AG09319 (cell line): Measurements from ENCODE around the gene VDAC2.
"Not testable (repeated sequence)": the region's sequence is repeated elsewhere in the genome, so short reads cannot be mapped to it uniquely, and the experiment has no call there.

Experiments used
- DNase-seq: peaks from one replicate; pipeline ENCODE4 v3.0.0-alpha.2; 2010; ENCODE audit warnings: low read depth; ENCODE audit errors: extremely low read depth
- TF ChIP-seq, protein P1 (sequence below): IDR thresholded peaks from 2 replicates; pipeline ENCODE4 v1.5.1; 2011; ENCODE audit warnings: low read depth, mild to moderate bottlenecking, inconsistent platforms, low read length, moderate library complexity

The VDAC2 gene

GRCh38 chr10:75189266-75190096 lies 21.1 kb upstream of the VDAC2 start:
- no peak for DNase-seq
- TF ChIP-seq, protein P1, sequence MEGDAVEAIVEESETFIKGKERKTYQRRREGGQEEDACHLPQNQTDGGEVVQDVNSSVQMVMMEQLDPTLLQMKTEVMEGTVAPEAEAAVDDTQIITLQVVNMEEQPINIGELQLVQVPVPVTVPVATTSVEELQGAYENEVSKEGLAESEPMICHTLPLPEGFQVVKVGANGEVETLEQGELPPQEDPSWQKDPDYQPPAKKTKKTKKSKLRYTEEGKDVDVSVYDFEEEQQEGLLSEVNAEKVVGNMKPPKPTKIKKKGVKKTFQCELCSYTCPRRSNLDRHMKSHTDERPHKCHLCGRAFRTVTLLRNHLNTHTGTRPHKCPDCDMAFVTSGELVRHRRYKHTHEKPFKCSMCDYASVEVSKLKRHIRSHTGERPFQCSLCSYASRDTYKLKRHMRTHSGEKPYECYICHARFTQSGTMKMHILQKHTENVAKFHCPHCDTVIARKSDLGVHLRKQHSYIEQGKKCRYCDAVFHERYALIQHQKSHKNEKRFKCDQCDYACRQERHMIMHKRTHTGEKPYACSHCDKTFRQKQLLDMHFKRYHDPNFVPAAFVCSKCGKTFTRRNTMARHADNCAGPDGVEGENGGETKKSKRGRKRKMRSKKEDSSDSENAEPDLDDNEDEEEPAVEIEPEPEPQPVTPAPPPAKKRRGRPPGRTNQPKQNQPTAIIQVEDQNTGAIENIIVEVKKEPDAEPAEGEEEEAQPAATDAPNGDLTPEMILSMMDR: no peak

GRCh38 chr10:75191821-75192568 lies 18.6 kb upstream of the VDAC2 start:
- TF ChIP-seq, protein P1: peak; percentile 30
- DNase-seq: peak; percentile 84

GRCh38 chr10:75194625-75195024 lies 16.0 kb upstream of the VDAC2 start:
- not testable (repeated sequence) for DNase-seq

DNA sequence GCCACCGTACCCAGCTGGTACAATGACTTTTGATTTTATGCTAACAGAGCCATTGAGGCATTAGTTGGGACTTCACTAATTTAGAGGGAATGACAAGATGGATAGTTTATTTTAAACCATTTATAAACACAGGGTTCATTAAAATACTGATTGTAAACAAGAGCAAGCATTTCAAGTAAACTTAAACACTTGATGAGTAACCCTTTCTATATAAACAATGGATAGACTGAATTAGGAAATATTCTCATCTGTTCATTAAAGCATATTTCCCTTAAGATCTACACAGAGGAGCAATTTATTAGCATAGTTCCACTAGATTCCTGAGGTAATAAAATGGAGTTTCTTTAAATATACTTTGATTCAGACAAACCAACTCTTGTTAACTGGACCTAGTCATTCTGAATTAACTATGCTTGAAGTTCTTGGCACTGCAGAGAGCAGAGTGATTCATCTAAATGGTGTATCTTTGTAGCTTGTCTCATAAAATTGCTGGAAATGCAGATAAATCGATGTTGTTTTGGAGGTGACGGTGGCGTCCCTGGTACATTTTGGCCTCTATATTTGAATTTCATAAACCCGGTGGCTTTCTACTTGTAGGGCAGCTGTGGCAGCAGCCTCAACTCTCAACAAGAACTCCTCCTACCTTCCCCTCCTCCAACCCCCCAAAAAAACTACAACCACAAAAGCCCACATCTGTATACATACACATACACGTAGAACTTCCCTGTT lies 15.4 kb upstream of the VDAC2 start:
- TF ChIP-seq, protein P1: no peak
- peak; percentile 62 for DNase-seq

- no peak for DNase-seq
- TF ChIP-seq, protein P1: no peak
Measured at GRCh38 chr10:75197066-75197465, 13.5 kb upstream of the VDAC2 start.

GRCh38 chr10:75197906-75198305 lies 12.7 kb upstream of the VDAC2 start:
- no peak for DNase-seq

GRCh38 chr10:75199949-75200348 lies 10.6 kb upstream of the VDAC2 start:
- not testable (repeated sequence) for DNase-seq

More at GRCh38 chr10:75197906-75198305, 12.7 kb upstream of the VDAC2 start:
- TF ChIP-seq, protein P1: no peak

GRCh38 chr10:75201793-75202307 lies 8.7 kb upstream of the VDAC2 start:
- no peak for DNase-seq
- TF ChIP-seq, protein P1: no peak
